H1 (cell line): ENCODE data around the gene STAM2. TPM values are rescaled to one million over a fixed set of nuclear protein-coding genes. Genes with fewer than 3 reads are reported as not detected.

ENCODE experiments used
- CTCF ChIA-PET: fragments of 300-600 bp; sonication (Branson Sonifier 250); formaldehyde crosslinking; loops from one replicate; lab custom pipeline; 2021; ENCODE audit not compliant: partially characterized antibody; lab: Charles Lee
- POLR2A ChIA-PET: fragments of 300-600 bp; sonication (Branson Sonifier 250); formaldehyde crosslinking; loops from one replicate; lab custom pipeline; 2021; ENCODE audit warnings: inconsistent platforms; ENCODE audit not compliant: partially characterized antibody; lab: Charles Lee
- DNase-seq, 2 experiments: peaks; one replicate each; pipeline versions ENCODE4 v3.0.0 to v3.0.0-alpha.2; 2010 to 2022; ENCODE audit warnings: low spot score in 2 of 2, low read depth in 1 of 2, mixed read lengths in 1 of 2
- FAIRE-seq: peaks from 2 replicates; lab custom pipeline; 2011; peaks lifted over from hg19 to GRCh38; lab: Jason Lieb, UNC
- H2AFZ ChIP-seq: 2 replicates; pipeline ENCODE4 v1.8.1; 2012; ENCODE audit warnings: low read length, inconsistent platforms
- H2AK5ac ChIP-seq: 2 replicates; pipeline ENCODE4 v1.6.1; 2013; ENCODE audit warnings: low read depth, low read length
- H2BK120ac ChIP-seq: replicated peaks from 2 replicates; pipeline ENCODE3; 2013; ENCODE audit warnings: low read depth, low read length, inconsistent platforms
- H2BK12ac ChIP-seq: 2 replicates; pipeline ENCODE4 v1.6.1; 2013; ENCODE audit warnings: low read depth, low read length
- H2BK15ac ChIP-seq: 2 replicates; pipeline ENCODE4 v1.6.1; 2013; ENCODE audit warnings: low read length
- H2BK20ac ChIP-seq: 2 replicates; pipeline ENCODE4 v1.6.1; 2013; ENCODE audit warnings: low read length
- H2BK5ac ChIP-seq: 2 replicates; pipeline ENCODE4 v1.6.1; 2013; ENCODE audit warnings: low read depth, low read length
- H3K14ac ChIP-seq: 2 replicates; pipeline ENCODE4 v1.6.1; 2013; ENCODE audit warnings: inconsistent platforms; ENCODE audit not compliant: insufficient read length
- H3K18ac ChIP-seq: 2 replicates; pipeline ENCODE4 v1.6.1; 2013; ENCODE audit warnings: low read length; ENCODE audit errors: extremely low read depth
- H3K23ac ChIP-seq: 2 replicates; pipeline ENCODE4 v1.6.1; 2013; ENCODE audit warnings: inconsistent platforms; ENCODE audit not compliant: insufficient read length
- H3K23me2 ChIP-seq: 2 replicates; pipeline ENCODE4 v1.6.1; 2013; ENCODE audit warnings: low read depth, low read length
- H3K27ac ChIP-seq: 2 replicates; pipeline ENCODE4 v1.6.1; 2011; ENCODE audit warnings: low read depth, low read length, inconsistent platforms
- H3K27me3 ChIP-seq, 4 experiments: replicated peaks in 1 of 4; 1 replicate in 1 of 4; 2 replicates in 3 of 4; pipeline versions ENCODE4 v1.6.1 to v1.8.1; 2011 to 2013; ENCODE audit warnings: low read length in 3 of 4, mild to moderate bottlenecking in 3 of 4, inconsistent platforms in 2 of 4, mixed read lengths in 2 of 4, moderate library complexity in 1 of 4; ENCODE audit not compliant: control insufficient read depth in 3 of 4, insufficient read depth in 3 of 4; ENCODE audit errors: extremely low read depth in 1 of 4
- H3K36me3 ChIP-seq, 4 experiments: 2 replicates each; pipeline versions ENCODE4 v1.6.1 to v1.8.1; 2011 to 2013; ENCODE audit warnings: mild to moderate bottlenecking in 4 of 4, low read length in 3 of 4, moderate library complexity in 2 of 4, control low read depth in 1 of 4, inconsistent platforms in 1 of 4; ENCODE audit not compliant: insufficient read depth in 4 of 4, control insufficient read depth in 2 of 4
- H3K4ac ChIP-seq: replicated peaks from 2 replicates; pipeline ENCODE3; 2013; ENCODE audit warnings: low read length, low read depth, mixed read lengths, inconsistent platforms; ENCODE audit not compliant: insufficient read length
- H3K4me1 ChIP-seq, 4 experiments: replicated peaks in 1 of 4; 1 replicate in 1 of 4; 2 replicates in 3 of 4; pipeline versions ENCODE4 v1.6.1 to v1.8.1; 2011 to 2013; ENCODE audit warnings: low read length in 3 of 4, inconsistent platforms in 2 of 4, mixed read lengths in 1 of 4; ENCODE audit not compliant: insufficient read depth in 4 of 4, control insufficient read depth in 3 of 4
- H3K4me2 ChIP-seq, 2 experiments: 2 replicates each; pipeline versions ENCODE4 v1.6.1 to v1.8.1; 2011 to 2013; ENCODE audit warnings: low read depth in 2 of 2, low read length in 2 of 2, control low read depth in 1 of 2, inconsistent platforms in 1 of 2, mild to moderate bottlenecking in 1 of 2; ENCODE audit not compliant: insufficient read depth in 1 of 2
- H3K4me3 ChIP-seq, 4 experiments: fragments of 200-600, 300-600 bp in 1 of 4; sonication (generic), shearing (Covaris generic), sonication (Bioruptor Twin) in 1 of 4; 2 replicates each; pipeline versions ENCODE4 v1.5.1 to v1.8.1; 2011 to 2016; ENCODE audit warnings: low read length in 4 of 4, low read depth in 3 of 4, control low read depth in 2 of 4, inconsistent platforms in 2 of 4, mild to moderate bottlenecking in 2 of 4, mixed read lengths in 1 of 4, moderate library complexity in 1 of 4; ENCODE audit not compliant: insufficient read depth in 2 of 4; ENCODE audit errors: extremely low read depth in 1 of 4
- H3K56ac ChIP-seq: replicated peaks from 2 replicates; pipeline ENCODE3; 2013; ENCODE audit warnings: low read depth, mild to moderate bottlenecking, mixed read lengths, low read length, inconsistent platforms; ENCODE audit not compliant: insufficient read length
- H3K79me1 ChIP-seq: 2 replicates; pipeline ENCODE4 v1.6.1; 2013; ENCODE audit warnings: low read depth, low read length, control low read depth
- H3K79me2 ChIP-seq, 2 experiments: 2 replicates each; pipeline versions ENCODE4 v1.6.1 to v1.8.1; 2012 to 2013; ENCODE audit warnings: low read length in 2 of 2, mild to moderate bottlenecking in 2 of 2, inconsistent platforms in 1 of 2; ENCODE audit not compliant: insufficient read depth in 2 of 2, control insufficient read depth in 1 of 2
- H3K9ac ChIP-seq, 4 experiments: replicated peaks in 1 of 4; 1 replicate in 1 of 4; 2 replicates in 3 of 4; pipeline versions ENCODE4 v1.6.1 to v1.8.1; 2011 to 2013; ENCODE audit warnings: low read depth in 3 of 4, low read length in 3 of 4, control low read depth in 2 of 4, mild to moderate bottlenecking in 2 of 4, moderate library complexity in 2 of 4, inconsistent platforms in 1 of 4; ENCODE audit errors: extremely low read depth in 1 of 4
- H3K9me3 ChIP-seq, 2 experiments: 2 replicates each; pipeline versions ENCODE4 v1.6.1 to v1.8.1; 2012 to 2013; ENCODE audit warnings: mild to moderate bottlenecking in 2 of 2, moderate library complexity in 2 of 2, control low read depth in 1 of 2, inconsistent platforms in 1 of 2, low read depth in 1 of 2, low read length in 1 of 2, mixed read lengths in 1 of 2; ENCODE audit not compliant: insufficient read depth in 2 of 2
- H4K20me1 ChIP-seq, 2 experiments: replicated peaks in 1 of 2; 2 replicates each; pipeline versions ENCODE3 to v1.8.1; 2011 to 2013; ENCODE audit warnings: inconsistent platforms in 2 of 2, low read length in 2 of 2, mild to moderate bottlenecking in 1 of 2; ENCODE audit not compliant: insufficient read depth in 2 of 2, control insufficient read depth in 1 of 2
- H4K5ac ChIP-seq: 2 replicates; pipeline ENCODE4 v1.6.1; 2013; ENCODE audit warnings: low read length, low read depth, mixed read lengths, inconsistent platforms; ENCODE audit not compliant: insufficient read length
- H4K8ac ChIP-seq: 2 replicates; pipeline ENCODE4 v1.8.0; 2013; ENCODE audit warnings: mild to moderate bottlenecking, moderate library complexity, low read length, inconsistent platforms; ENCODE audit not compliant: insufficient read depth; ENCODE audit errors: extremely low read depth
- H4K91ac ChIP-seq: replicated peaks from 2 replicates; pipeline ENCODE3; 2013; ENCODE audit warnings: low read length, mixed read lengths, inconsistent platforms; ENCODE audit not compliant: insufficient read length
- JUND ChIP-seq: IDR thresholded peaks from 2 replicates; pipeline ENCODE4 v1.6.1; 2011; ENCODE audit warnings: mild to moderate bottlenecking, improper control_type of control experiment, low read length
- KDM5A ChIP-seq: fragments of 200-600 bp; IDR thresholded peaks from 2 replicates; pipeline ENCODE4 v1.7.1; 2012; ENCODE audit warnings: mild to moderate bottlenecking, low read length, inconsistent platforms, mixed read lengths
- WGBS, 2 experiments: shearing (Covaris generic) in 1 of 2; methylation state at CpG; one replicate each; pipeline versions ENCODE4 v1.1.6 to v1.1.7; 2013 to 2015; ENCODE audit warnings: low lambda C conversion rate in 2 of 2, mixed read lengths in 2 of 2, inconsistent platforms in 1 of 2, low coverage in 1 of 2, missing lambda C conversion rate in 1 of 2; ENCODE audit not compliant: insufficient replicate concordance in 2 of 2, insufficient coverage in 1 of 2, insufficient read length in 1 of 2; ENCODE audit errors: extremely low coverage in 1 of 2, missing lambda C conversion rate in 1 of 2; 5-methylcytosine and 5-hydroxymethylcytosine counted together
- polyA plus RNA-seq, 7 experiments: library from polyadenylated mRNA; depleted of rRNA in 3 of 7; stranded (reverse) in 5 of 7; unstranded in 2 of 7; fragments of >200 nt in 5 of 7; fragments of 200-250 nt in 2 of 7; gene quantifications; 1 replicate in 5 of 7; 2 replicates in 1 of 7; 4 replicates in 1 of 7; pipeline versions ENCODE4 v1.2.1 to v1.2.3, GENCODE V29; 2011 to 2013; ENCODE audit warnings: missing spikeins in 2 of 7, mixed read lengths in 2 of 7
- total RNA-seq: library from RNA; stranded (reverse); fragmentation: NEBNext Ultra II Directional; extraction: Animal tissue kit (Norgen Biotek cat#: 25700); gene quantifications from 2 replicates; pipeline ENCODE4 v1.2.1, GENCODE V29; 2021

STAM2 gene
- total and polyA plus RNA-seq, 2 of the 8 experiments (the other 6 are each of a cell fraction or from before 2014, with no cell fraction given), result 5.4 to 9.4 TPM

GRCh38 chr2:152222975-152223637, 47.5 kb upstream of the STAM2 start:
- Histone ChIP-seq H3K4me2 (no peak overlapping the region), H3K27ac (no peak overlapping the region), H3K4ac (no peak overlapping the region), H3K79me1 (no peaks in the 10 kb centered on the region), H3K36me3 (no peaks in the 10 kb centered on the region), H2BK12ac (no peak overlapping the region), H3K9me3 (no peaks in the 10 kb centered on the region), H3K23me2 (no peaks in the 10 kb centered on the region), H3K14ac (no peak overlapping the region), H4K91ac (no peak overlapping the region), H3K56ac (no peak overlapping the region), H2BK20ac (no peak overlapping the region), H3K18ac (no peak overlapping the region), H3K9ac (no peak overlapping the region), H2BK5ac (no peak overlapping the region), H3K4me1 (no peaks in the 10 kb centered on the region; a peak in 1 of 7 replicates), H2BK15ac (no peak overlapping the region), H3K27me3 (no peaks in the 10 kb centered on the region), H3K4me3 (no peak overlapping the region), H2AFZ (no peak overlapping the region), H3K23ac (no peak overlapping the region), H4K8ac (no peak overlapping the region), H2BK120ac (no peak overlapping the region), H4K20me1 (no peaks in the 10 kb centered on the region), H4K5ac (no peak overlapping the region), H3K79me2 (no peaks in the 10 kb centered on the region), H2AK5ac (no peak overlapping the region)
- CTCF ChIA-PET, result no interaction called here
- 86% methylated on average over 7 of the region's 7 CpGs; no CpG with 5 or more reads in 1 of the 2 experiments for WGBS, 2 experiments
- POLR2A ChIA-PET, result interaction anchor here (0.6 kb wide), 1 partner anchor 369 kb away, joined by 3 read pairs; no protein-coding TSS in a partner anchor
- DNase-seq (no peak), FAIRE-seq (no peak)
- TF ChIP-seq JUND (no peak), KDM5A (no peak)
